CD14-positive monocyte (primary cell): ENCODE measurements around the gene ATP11A. TPM values are rescaled to one million over a fixed set of nuclear protein-coding genes. Genes with fewer than 3 reads are reported as not detected.

ENCODE experiments used
- DNase-seq, 3 donors: peaks; one replicate each; pipeline ENCODE4 v3.0.0-alpha.2; 2011 to 2022
- H2AFZ ChIP-seq: 2 replicates; pipeline ENCODE4 v1.6.0; 2012; ENCODE audit warnings: mild to moderate bottlenecking, low read depth, low read length, inconsistent platforms; ENCODE audit not compliant: insufficient read depth, poor library complexity, severe bottlenecking
- H3K27ac ChIP-seq, 2 donors: 1 replicate in 1 of 2; 2 replicates in 1 of 2; pipeline ENCODE4 v1.5.1; 2012 to 2013; ENCODE audit warnings: low read length in 2 of 2, control low read depth in 1 of 2, inconsistent platforms in 1 of 2, low read depth in 1 of 2, mild to moderate bottlenecking in 1 of 2
- H3K27me3 ChIP-seq, 2 donors: one replicate each; pipeline versions ENCODE4 v1.6.0 to v1.6.1; 2011 to 2013; ENCODE audit warnings: low read length in 2 of 2; ENCODE audit not compliant: control insufficient read depth in 2 of 2, insufficient read depth in 2 of 2
- H3K36me3 ChIP-seq, 2 donors: replicated peaks in 1 of 2; 1 replicate in 1 of 2; 2 replicates in 1 of 2; pipeline versions ENCODE4 v1.5.1 to v1.6.1; 2012 to 2013; ENCODE audit warnings: low read length in 2 of 2, control low read depth in 1 of 2, inconsistent platforms in 1 of 2, mild to moderate bottlenecking in 1 of 2; ENCODE audit not compliant: insufficient read depth in 2 of 2, control insufficient read depth in 1 of 2
- H3K4me1 ChIP-seq, 2 donors: 1 replicate in 1 of 2; 2 replicates in 1 of 2; pipeline versions ENCODE4 v1.5.1 to v1.6.1; 2012 to 2013; ENCODE audit warnings: low read length in 2 of 2, control low read depth in 1 of 2, inconsistent platforms in 1 of 2, mild to moderate bottlenecking in 1 of 2, moderate library complexity in 1 of 2; ENCODE audit not compliant: insufficient read depth in 2 of 2, control insufficient read depth in 1 of 2
- H3K4me2 ChIP-seq: replicated peaks from 2 replicates; pipeline ENCODE3; 2012; ENCODE audit warnings: low read length, moderate library complexity, mild to moderate bottlenecking; ENCODE audit not compliant: poor library complexity, severe bottlenecking; ENCODE audit errors: extremely low read depth
- H3K4me3 ChIP-seq, 3 experiments: fragments of 200-600 bp in 1 of 3; sonication (generic) in 1 of 3; replicated peaks in 1 of 3; 1 replicate in 2 of 3; 2 replicates in 1 of 3; pipeline ENCODE4 v1.5.1; 2011 to 2013; ENCODE audit warnings: low read length in 3 of 3, mild to moderate bottlenecking in 3 of 3, control low read depth in 2 of 3, low read depth in 2 of 3, inconsistent platforms in 1 of 3, moderate library complexity in 1 of 3
- H3K79me2 ChIP-seq: 2 replicates; pipeline ENCODE4 v1.6.0; 2012; ENCODE audit warnings: mild to moderate bottlenecking, control low read depth, inconsistent platforms, low read length, moderate library complexity; ENCODE audit not compliant: insufficient read depth
- H3K9ac ChIP-seq: 2 replicates; pipeline ENCODE4 v1.6.0; 2017; ENCODE audit warnings: low read length, mild to moderate bottlenecking; ENCODE audit not compliant: insufficient read depth, poor library complexity, severe bottlenecking
- H3K9me3 ChIP-seq, 2 donors: replicated peaks in 1 of 2; 1 replicate in 1 of 2; 2 replicates in 1 of 2; pipeline versions ENCODE4 v1.5.1 to v1.6.1; 2012 to 2013; ENCODE audit warnings: low read length in 2 of 2, control low read depth in 1 of 2; ENCODE audit not compliant: control insufficient read depth in 1 of 2, insufficient read depth in 1 of 2
- H4K20me1 ChIP-seq: 2 replicates; pipeline ENCODE4 v1.6.0; 2012; ENCODE audit warnings: mild to moderate bottlenecking, low read length, control low read depth, moderate library complexity; ENCODE audit not compliant: insufficient read depth
- H3K27ac Mint-ChIP-seq, 7 donors: one replicate each; pipeline ENCODE4 v1.8.0; 2020; ENCODE audit warnings: mild to moderate bottlenecking in 7 of 7, mixed read lengths in 7 of 7, moderate library complexity in 6 of 7, inconsistent platforms in 2 of 7
- H3K27me3 Mint-ChIP-seq, 3 donors: one replicate each; pipeline ENCODE4 v1.8.0; 2021 to 2022; ENCODE audit warnings: low read depth in 3 of 3, mild to moderate bottlenecking in 3 of 3, mixed read lengths in 3 of 3, moderate library complexity in 3 of 3, inconsistent platforms in 1 of 3
- H3K36me3 Mint-ChIP-seq, 2 donors: one replicate each; pipeline ENCODE4 v1.8.0; 2020; ENCODE audit warnings: mixed read lengths in 2 of 2, inconsistent platforms in 1 of 2, mild to moderate bottlenecking in 1 of 2
- H3K4me1 Mint-ChIP-seq: one replicate; pipeline ENCODE4 v1.8.0; 2020; ENCODE audit warnings: mild to moderate bottlenecking, mixed read lengths
- H3K4me3 Mint-ChIP-seq, 2 donors: one replicate each; pipeline ENCODE4 v1.8.0; 2020; ENCODE audit warnings: mild to moderate bottlenecking in 2 of 2, mixed read lengths in 2 of 2, moderate library complexity in 1 of 2
- H3K9me3 Mint-ChIP-seq, 7 donors: one replicate each; pipeline ENCODE4 v1.8.0; 2020 to 2022; ENCODE audit warnings: mixed read lengths in 7 of 7, mild to moderate bottlenecking in 6 of 7, moderate library complexity in 6 of 7, inconsistent platforms in 2 of 7
- CTCF ChIP-seq: fragments of 200-600 bp; IDR thresholded peaks from one replicate; pipeline ENCODE4 v1.8.0; 2022; ENCODE audit warnings: antibody characterized with exemption, mild to moderate bottlenecking
- WGBS: methylation state at CpG from one replicate; pipeline ENCODE4 v1.1.5; 2013; ENCODE audit warnings: missing lambda C conversion rate; ENCODE audit not compliant: insufficient coverage; 5-methylcytosine and 5-hydroxymethylcytosine counted together
- intact Hi-C, 2 donors: fragments of 100-400 bp; cut with micrococcal nuclease; formaldehyde crosslinking; loops; one replicate each; pipeline versions ENCODE4 v1.15.0 to v1.15.1; 2023
- polyA plus RNA-seq, 3 donors: library from polyadenylated mRNA; depleted of rRNA in 1 of 3; unstranded in 2 of 3; stranded (reverse) in 1 of 3; fragments of 300-500 nt in 2 of 3; fragments of >200 nt in 1 of 3; fragmentation: Illumina TruSeq in 2 of 3; gene quantifications; 1 replicate in 2 of 3; 2 replicates in 1 of 3; pipeline ENCODE4 v1.2.3, GENCODE V29; 2012 to 2021

The ATP11A gene
- polyA plus RNA-seq, 3 donors: 7.2 to 45.4 (median 7.6) TPM

GRCh38 chr13:112720814-112721197 is 31.0 kb downstream of the ATP11A start:
- Mint-ChIP-seq H3K9me3 (peaks cover 0 to 2% (median 0%) of the 10 kb centered on the region in 7 donors), H3K4me3 (no peak overlapping the region), H3K36me3 (peaks cover 18 to 56% of the 10 kb centered on the region in 2 donors), H3K27me3 (no peaks in the 10 kb centered on the region), H3K27ac (peak overlapping the region in 4 of 7 donors; percentile 2 to 65 (median 40)), H3K4me1 (peaks cover 31% of the 10 kb centered on the region)
- Histone ChIP-seq H4K20me1 (peaks cover 99% of the 10 kb centered on the region), H2AFZ (no peak overlapping the region), H3K36me3 (peaks cover 12 to 26% of the 10 kb centered on the region in 2 donors), H3K27me3 (no peaks in the 10 kb centered on the region), H3K4me2 (no peak overlapping the region), H3K27ac (no peak overlapping the region), H3K9me3 (no peaks in the 10 kb centered on the region), H3K4me1 (peaks cover 14 to 17% of the 10 kb centered on the region in 2 donors), H3K9ac (no peak overlapping the region), H3K4me3 (no peak overlapping the region), H3K79me2 (peaks cover 95% of the 10 kb centered on the region)
- DNase-seq: no peak
- 97% methylated on average over 10 of the region's 10 CpGs for WGBS
- TF ChIP-seq CTCF: no peak
- intact Hi-C loops: no loop called here

GRCh38 chr13:112721198-112722104 is 31.6 kb downstream of the ATP11A start:
- Mint-ChIP-seq H3K4me3 (no peak overlapping the region), H3K4me1 (peaks cover 37% of the 10 kb centered on the region), H3K36me3 (peaks cover 18 to 56% of the 10 kb centered on the region in 2 donors), H3K27me3 (no peaks in the 10 kb centered on the region), H3K27ac (peak overlapping the region in 3 of 7 donors; percentile 38 to 43 (median 41)), H3K9me3 (peaks cover 0 to 2% (median 0%) of the 10 kb centered on the region in 7 donors)
- peaks cover 14 to 18% of the 10 kb centered on the region in 2 donors for H3K4me1 ChIP-seq
- intact Hi-C loops: no loop called here
- 86% methylated on average over 22 of the region's 26 CpGs for WGBS
- no peak overlapping the region for H3K27ac ChIP-seq
- DNase-seq: no peak
- no peak overlapping the region for H3K4me3 ChIP-seq
- H3K36me3 ChIP-seq: peaks cover 12 to 26% of the 10 kb centered on the region in 2 donors
- H3K79me2 ChIP-seq: peaks cover 95% of the 10 kb centered on the region
- no peak for TF ChIP-seq CTCF
- no peak overlapping the region for H2AFZ ChIP-seq
- H3K9ac ChIP-seq: no peak overlapping the region
- peaks cover 99% of the 10 kb centered on the region for H4K20me1 ChIP-seq
- H3K27me3 ChIP-seq: no peaks in the 10 kb centered on the region
- H3K4me2 ChIP-seq: no peak overlapping the region
- H3K9me3 ChIP-seq: no peaks in the 10 kb centered on the region
